T47D (cell line): Measurements from ENCODE around the gene ARHGAP28.
A peak's percentile ranks its signal among the peaks of the same experiment; 100 is the strongest.

ENCODE experiments used
- DNase-seq, 2 experiments: peaks; one replicate each; pipeline versions ENCODE4 v3.0.0 to v3.0.0-alpha.2; 2011 to 2012; ENCODE audit warnings: low read depth in 1 of 2, low spot score in 1 of 2
- JUND ChIP-seq: IDR thresholded peaks from 2 replicates; pipeline ENCODE4 v1.6.1; 2012; ENCODE audit warnings: low read depth
- in situ Hi-C: cut with HindIII; loops from 2 replicates; pipeline ENCODE4 v1.10.0; 2016; ENCODE audit warnings: low sequenced_read_pairs, low pct_unique_long_range_greater_than_20kb

ARHGAP28 gene, protein sequence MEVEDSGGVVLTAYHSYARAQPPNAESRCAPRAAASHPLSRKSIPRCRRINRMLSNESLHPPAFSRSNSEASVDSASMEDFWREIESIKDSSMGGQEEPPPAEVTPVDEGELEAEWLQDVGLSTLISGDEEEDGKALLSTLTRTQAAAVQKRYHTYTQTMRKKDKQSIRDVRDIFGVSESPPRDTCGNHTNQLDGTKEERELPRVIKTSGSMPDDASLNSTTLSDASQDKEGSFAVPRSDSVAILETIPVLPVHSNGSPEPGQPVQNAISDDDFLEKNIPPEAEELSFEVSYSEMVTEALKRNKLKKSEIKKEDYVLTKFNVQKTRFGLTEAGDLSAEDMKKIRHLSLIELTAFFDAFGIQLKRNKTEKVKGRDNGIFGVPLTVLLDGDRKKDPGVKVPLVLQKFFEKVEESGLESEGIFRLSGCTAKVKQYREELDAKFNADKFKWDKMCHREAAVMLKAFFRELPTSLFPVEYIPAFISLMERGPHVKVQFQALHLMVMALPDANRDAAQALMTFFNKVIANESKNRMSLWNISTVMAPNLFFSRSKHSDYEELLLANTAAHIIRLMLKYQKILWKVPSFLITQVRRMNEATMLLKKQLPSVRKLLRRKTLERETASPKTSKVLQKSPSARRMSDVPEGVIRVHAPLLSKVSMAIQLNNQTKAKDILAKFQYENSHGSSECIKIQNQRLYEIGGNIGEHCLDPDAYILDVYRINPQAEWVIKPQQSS

DNA sequence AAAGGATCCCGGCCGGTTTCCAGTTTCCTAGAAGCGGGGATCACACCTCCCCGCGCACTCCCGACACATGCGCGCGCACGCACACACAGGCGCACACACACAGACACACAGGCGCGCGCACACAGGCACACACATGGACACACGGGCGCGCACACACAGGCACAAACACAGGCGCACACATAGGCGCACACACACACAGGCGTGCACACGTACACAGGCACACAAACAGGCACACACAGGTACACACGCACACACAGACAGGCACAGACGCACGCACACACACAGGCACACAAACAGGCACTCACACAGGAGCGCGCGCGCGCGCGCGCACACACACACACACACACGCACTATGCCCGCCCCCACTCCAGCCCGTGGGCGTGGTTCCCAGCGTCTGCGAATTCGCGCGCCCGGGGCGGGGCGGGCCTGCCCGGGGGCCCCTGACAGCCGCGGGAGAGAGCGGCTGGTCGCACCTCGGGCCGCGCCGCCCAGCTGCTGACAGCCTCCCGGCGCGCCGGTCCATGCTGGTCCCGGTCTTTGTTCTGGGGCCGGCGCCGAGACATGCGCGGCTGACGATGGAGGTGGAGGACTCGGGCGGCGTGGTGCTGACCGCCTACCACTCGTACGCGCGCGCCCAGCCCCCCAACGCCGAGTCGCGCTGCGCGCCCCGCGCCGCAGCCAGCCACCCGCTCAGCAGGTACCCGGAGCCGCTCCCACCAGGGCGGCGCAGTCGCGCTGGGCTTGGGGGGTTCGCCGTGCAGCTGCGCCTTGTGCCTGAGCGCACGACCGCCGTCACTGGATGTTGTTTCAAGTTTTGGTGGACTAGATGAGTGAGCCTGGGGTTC, at the start of gene ARHGAP28:
Gene ARHGAP28, plus strand, starts transcription at position 470 of the 845 bp plus-strand sequence. Its CDS starts 106 bp downstream, at position 576.
- no peak for TF ChIP-seq JUND
- in situ Hi-C loops, result no loop called here
- no peak for DNase-seq

DNA sequence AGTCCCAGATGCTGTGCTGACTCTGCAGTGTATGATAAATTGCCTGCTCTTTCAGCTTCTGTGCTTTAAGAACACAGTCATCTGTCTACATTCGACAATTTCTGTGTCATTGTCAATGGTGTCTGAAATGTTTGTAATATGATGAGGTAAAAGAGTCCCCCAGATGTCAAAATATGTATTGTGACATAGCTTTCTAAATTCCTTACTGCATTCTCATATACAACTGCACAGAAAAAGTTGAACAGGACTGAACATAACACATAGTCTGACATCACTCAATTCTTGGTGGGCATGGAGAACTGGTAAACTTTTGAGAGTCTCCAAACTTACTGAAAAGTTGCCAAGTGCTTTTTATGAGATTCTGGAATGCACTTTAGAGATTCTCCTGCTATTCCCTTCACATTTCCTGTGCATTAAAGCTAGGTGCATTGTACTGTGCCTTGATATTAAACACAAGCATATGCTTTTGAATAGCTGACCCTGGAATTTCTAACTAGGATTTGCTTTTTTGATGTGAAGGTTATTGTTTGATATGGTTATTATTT, 48.1 kb upstream of the ARHGAP28 start:
- no peak for DNase-seq
- no peak for TF ChIP-seq JUND
- in situ Hi-C loops, result no loop called here

DNA sequence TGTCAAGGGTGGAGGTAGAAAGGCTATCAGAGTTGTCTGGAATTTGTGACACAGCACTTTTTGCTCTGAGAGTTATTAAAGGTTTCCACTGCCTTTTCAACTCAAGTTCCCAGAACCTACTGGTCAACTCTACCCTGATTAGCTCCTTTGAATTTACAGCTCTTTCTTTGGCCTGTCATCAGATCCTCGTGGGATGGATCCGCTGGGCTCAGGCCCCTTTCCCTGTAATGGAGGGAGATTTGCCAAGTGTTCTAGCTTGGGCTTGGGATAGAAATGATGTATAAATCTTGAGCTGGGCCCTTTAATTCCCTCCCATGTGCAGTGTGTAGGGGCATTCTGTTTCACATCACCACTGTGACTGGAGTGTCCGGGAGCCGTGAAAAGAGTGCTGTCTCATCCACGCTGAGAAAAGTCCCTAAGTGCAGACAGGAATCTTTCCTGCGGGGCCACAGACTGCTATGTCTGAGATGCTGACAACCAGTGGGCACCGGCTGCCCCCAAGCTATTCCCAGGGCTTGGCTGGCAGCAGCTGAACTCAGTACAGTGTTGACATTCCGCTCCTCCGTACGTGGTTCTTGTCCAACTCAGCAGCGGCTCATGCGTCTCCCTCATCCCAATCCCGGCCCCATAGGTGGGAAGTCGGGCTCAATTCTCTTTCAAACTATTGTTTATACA, 46.9 kb upstream of the ARHGAP28 start:
- no peak for DNase-seq
- no peak for TF ChIP-seq JUND
- in situ Hi-C loops, result no loop called here

DNA sequence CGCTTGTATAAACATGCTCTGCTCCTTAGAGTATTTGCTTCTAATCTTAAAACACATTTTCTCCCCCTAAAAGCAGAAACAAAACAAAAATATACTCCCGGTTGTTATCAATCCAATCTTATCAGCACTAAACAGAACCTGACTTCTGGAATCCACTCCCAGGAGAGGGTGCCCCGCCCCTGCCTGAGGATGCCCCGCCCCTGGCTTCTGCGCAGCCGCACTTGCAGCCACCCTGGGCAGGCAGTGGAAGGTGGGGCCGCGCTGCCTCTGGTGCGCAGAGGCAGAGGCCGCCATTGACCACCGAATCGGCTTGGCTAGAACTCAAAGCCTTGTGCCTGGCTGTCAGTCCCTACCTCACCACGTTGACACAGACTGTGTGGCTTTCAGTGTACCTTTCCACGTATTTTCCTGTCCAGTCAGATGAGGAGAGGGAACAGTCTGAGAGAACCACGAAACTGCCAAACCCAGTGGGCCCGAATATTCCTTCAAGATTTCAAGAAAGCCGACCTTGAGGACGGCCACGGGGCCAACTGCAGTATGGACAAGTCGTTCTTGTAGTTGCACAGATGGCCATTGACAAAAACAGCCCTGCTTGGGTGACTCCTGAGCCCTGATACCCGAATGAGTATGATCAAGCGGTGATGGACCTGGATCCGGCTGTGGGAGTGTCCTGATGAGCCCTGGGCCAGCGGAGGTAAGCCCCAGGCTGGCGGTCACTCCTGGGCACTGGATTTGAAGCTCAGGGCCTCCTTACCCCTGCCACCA, 46.2 kb upstream of the ARHGAP28 start:
- in situ Hi-C loops, result no loop called here
- peak; percentile 9 to 57 for DNase-seq
- no peak for TF ChIP-seq JUND

DNA sequence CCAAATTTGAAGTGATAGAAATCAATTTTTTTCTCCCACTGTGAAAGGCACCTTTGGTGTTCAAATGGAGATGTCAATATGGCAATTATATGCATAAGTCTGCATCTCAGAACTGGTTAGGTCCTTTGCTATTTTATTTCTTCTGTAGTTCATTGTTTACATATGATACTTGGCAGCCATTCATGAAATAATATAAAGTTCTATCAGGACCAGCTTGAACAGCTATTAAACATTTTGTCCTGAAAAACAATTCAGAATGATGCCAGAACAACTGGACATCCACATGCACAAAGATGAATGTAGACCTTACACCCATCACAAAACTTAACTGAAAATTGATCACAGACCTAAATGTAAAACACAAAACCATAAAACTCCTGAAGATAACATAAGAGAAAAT, 41.8 kb upstream of the ARHGAP28 start:
- no peak for DNase-seq
- TF ChIP-seq JUND, result no peak
- in situ Hi-C loops, result no loop called here

DNA sequence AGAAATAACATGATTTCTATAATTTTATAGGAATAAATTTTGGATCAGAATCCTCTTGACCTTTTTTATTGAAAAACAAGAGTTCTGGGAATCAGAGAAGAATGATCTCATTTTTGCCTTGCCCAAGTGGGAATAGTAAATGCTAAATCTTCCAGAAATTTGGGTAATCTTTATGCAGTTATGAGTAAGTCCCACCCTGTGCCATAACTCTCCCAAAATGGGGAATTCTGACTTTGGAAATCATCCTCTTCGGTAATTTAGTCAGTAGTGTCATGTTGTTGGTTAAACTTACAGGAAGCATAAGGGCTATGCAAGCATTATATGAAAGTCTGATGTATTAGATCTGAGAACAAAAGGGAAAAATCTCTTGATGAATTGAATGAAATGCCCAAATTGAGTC, 20.6 kb upstream of the ARHGAP28 start:
- in situ Hi-C loops, result no loop called here
- no peak for TF ChIP-seq JUND
- DNase-seq, result no peak

DNA sequence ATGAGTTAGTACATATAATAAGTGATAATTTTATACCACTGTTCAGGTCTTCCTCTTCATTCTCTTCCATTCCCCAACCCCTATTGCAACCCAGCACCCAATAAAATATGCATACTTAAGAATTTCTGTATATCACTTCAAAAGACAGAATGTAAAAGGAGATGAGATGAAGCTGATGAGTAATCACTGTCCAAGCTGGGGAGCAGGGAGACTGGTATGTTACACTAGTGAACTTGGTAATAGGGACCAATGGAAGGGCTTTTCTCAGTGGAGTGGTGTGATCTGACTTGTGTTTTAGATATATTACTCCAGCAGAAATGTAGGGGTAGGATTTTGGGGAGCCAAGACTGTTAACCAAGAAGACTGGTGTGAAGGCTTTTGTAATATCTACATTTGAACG, 18.0 kb upstream of the ARHGAP28 start:
- no peak for DNase-seq
- in situ Hi-C loops, result no loop called here
- no peak for TF ChIP-seq JUND

DNA sequence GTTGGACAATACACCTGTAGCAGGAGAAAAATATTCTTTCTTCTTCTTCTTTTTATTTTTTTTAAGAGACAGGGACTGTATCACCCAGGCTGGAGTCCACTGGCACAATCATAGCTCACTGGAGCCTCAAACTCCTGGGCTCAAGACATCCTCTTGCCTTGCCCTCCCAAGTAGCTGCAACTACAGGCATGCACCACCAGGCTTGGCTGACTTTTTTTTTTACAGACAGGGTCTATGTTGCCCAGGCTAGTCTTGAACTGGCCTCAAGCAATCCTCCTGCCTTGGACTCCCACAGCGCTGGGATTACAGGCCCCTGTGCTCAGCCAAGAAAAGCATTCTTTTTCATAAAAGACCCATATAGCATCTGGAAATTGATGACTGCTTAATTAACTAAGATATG, 17.1 kb upstream of the ARHGAP28 start:
- in situ Hi-C loops, result no loop called here
- DNase-seq, result no peak
- TF ChIP-seq JUND, result no peak

DNA sequence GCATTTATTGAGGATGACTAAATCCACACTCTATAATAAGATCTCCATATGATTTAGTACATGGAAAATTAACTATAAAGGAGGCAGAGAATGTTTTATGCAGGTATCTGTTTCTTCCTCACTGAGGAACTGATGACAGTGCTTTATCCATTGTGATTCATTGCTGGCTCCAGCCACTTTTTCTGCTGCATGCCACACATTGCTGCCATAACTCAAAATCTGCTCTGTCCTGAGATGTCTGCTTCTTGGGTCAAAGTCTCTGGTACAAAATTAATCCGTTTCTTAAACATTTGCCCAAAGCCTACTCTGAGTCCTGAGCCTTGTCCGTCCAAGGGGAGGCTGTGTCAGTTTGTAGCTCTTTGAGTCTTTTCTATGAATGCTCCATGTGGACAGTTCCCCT, 15.5 kb upstream of the ARHGAP28 start:
- in situ Hi-C loops, result no loop called here
- no peak for DNase-seq
- no peak for TF ChIP-seq JUND

DNA sequence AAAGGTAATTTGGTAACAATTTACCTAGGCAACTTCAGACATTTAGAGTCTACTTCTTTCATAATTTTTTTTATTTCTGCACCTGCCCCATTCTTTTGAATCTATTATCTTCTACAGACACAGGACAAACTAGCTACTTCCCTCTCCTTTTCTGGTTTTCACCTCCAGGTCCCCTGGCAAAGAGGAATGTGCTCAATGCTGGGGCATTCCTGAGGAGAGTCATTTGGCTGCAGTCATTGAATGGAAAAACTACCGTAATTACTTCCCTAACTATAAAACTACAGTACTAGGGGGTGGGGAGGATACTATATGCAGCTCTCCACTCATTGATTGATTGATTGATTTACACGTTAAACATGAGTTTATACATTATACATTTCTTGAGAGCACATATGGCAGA, 11.2 kb upstream of the ARHGAP28 start:
- TF ChIP-seq JUND, result no peak
- DNase-seq, result no peak
- in situ Hi-C loops, result no loop called here

DNA sequence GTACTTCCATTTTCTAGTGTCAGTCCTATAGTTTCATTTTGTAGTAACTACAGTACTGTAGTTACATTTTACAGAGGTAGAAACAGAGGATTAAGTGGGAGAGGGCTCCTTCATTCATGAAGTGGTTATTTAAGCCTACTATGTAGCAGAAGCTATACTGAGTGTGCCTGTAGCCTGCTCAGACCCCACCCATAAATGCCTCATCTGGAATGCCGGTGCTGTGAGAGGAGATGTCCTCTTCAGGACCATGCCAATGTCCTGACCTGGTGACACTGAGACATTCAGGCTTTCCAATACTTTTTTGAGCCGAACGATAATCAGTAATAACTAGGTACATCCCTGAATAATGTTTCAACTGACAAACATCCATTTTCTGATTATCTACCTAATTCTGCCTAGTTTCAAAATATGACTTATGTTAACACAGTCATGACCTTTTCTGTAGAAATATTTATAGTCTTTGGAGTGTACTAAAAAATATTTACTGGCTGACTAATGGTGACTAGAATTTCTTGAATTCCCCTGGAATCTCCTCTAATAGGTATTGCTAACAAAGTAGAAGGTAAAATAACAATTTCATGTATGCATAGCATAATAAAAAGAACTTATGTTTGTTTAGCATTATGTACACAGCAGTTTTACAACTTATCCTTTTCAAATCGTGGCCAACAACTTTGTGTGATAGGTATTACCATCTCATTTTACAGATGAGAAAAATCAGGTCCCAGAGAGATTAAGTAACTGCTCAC, 10.2 kb upstream of the ARHGAP28 start:
- in situ Hi-C loops, result no loop called here
- no peak for DNase-seq

More for the DNA sequence above, 10.2 kb upstream of the ARHGAP28 start:
- no peak for TF ChIP-seq JUND
